ENCODE results near the gene YJEFN3. TPM values are rescaled to one million over a fixed set of nuclear protein-coding genes. Genes with fewer than 3 reads are reported as not detected.

The YJEFN3 gene
- polyA plus RNA-seq, 6 donors from 2014 or later: 0.17 TPM; not detected in 4

DNA sequence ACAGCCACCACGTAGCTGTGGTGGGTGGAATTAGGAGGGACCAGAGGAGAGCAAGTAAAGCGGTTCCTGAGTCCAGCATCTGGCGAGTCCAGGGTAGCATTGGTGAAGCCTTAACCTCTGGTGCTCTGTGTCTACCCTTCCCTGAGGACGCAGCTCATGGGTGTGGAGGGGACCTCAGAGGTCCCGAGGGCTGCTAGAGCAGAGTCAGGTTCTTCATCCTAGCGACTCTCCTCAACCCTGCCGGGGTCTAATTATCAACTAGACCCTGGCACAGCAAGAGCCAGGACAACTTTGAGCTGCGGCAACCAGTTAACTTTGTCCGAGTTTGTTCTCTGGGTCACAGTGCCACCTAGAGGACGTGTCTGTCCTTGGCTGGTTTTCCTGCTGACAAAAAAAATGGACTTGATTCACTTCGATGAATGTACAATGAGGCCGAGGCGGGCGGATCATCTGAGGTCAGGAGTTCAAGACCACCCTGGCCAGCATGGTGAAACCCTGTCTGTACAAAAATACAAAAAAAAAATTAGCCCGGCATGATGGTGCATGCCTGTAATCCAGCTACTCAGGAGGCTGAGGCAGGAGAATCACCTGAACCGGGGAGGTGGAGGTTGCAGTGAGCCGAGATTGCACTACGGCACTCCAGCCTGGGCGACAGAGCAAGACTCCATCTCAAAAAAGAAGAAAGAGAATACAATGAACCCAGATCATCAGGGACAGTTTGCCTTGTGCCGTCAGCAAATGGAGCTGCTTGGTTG lies 38.3 kb upstream of the YJEFN3 start:
- no peaks in the 10 kb centered on the region for H3K9me3 Mint-ChIP-seq
- peak overlapping the region in 4 of 8 donors; percentile 13 to 71 (median 15) for H3K4me3 Mint-ChIP-seq
- no peaks in the 10 kb centered on the region for H3K36me3 Mint-ChIP-seq
- H3K4me1 Mint-ChIP-seq: peaks cover 18 to 48% (median 42%) of the 10 kb centered on the region in 3 donors
- H3K27me3 Mint-ChIP-seq: no peaks in the 10 kb centered on the region
- DNase-seq: peak; percentile 73
- ATAC-seq (ENCODE audit: low read depth in 2 of 2): peak; percentile 44 to 59
- peak overlapping the region in 4 of 6 donors; percentile 81 to 95 (median 89) for H3K27ac Mint-ChIP-seq

DNA sequence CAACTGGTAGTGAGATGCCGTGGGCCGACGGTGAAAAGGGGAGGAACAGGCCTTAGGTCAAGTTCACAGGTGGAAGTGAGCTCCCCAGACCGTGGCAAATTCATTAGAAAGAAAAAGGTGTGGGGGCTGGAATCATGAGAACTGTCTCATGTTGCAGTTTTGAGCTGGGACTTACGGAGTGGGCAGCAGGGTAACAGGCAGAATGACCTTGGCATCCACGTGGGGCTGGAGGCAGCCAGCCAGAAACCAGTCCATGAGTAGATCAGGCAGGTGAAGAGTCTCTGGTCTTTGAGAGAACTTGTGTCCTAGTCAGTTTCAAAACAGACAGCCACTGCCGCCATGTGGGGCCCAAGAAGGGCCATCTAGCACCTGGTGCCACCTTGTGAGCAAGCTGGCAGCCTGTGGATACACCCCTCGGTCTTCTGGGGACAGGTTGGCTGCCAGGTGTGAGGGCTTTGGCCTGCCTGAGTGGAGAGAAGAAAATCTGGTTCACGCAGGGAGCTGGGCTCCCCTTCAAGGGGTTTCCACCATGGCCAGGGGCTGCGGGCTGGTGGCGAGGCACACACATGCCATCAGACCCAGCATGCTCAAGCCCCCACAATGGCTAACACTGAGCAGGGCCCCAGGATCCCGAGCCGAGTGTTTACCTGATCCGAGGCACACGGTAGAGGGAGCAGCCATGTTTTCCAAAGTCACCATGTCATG lies 37.2 kb upstream of the YJEFN3 start:
- Mint-ChIP-seq H3K4me1 (peaks cover 16 to 42% (median 34%) of the 10 kb centered on the region in 3 donors), H3K9me3 (no peaks in the 10 kb centered on the region), H3K4me3 (no peak overlapping the region), H3K36me3 (no peaks in the 10 kb centered on the region), H3K27me3 (no peaks in the 10 kb centered on the region), H3K27ac (no peak overlapping the region)
- no peak for ATAC-seq (ENCODE audit: low read depth in 2 of 2)
- no peak for DNase-seq

DNA sequence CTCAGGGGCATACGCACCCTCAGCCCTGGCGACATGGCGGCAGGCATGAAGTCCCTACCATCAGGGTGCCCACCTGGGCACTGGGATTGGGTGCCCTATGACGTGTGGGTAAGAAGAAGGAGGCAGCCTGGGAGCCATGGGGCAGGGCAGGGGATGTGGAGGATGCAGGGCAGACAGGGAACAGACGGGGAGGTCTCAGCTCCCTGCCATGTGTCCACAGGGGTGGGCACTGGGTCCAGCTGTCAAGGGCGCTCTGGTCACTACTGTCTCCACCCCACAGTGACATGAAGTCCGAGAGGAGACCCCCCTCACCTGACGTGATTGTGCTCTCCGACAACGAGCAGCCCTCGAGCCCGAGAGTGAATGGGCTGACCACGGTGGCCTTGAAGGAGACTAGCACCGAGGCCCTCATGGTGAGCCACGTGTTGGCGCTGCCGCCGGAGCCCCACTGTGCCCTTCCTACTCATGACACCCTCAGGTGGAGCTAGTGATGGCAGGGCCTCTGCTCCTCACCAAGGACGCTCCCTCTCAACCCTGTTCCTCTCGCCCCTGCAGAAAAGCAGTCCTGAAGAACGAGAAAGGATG lies 36.6 kb upstream of the YJEFN3 start:
- peaks cover 19 to 36% (median 32%) of the 10 kb centered on the region in 3 donors for H3K4me1 Mint-ChIP-seq
- H3K36me3 Mint-ChIP-seq: no peaks in the 10 kb centered on the region
- H3K27me3 Mint-ChIP-seq: no peaks in the 10 kb centered on the region
- no peaks in the 10 kb centered on the region for H3K9me3 Mint-ChIP-seq
- H3K27ac Mint-ChIP-seq: no peak overlapping the region
- DNase-seq: no peak
- no peak for ATAC-seq (ENCODE audit: low read depth in 2 of 2)
- H3K4me3 Mint-ChIP-seq: no peak overlapping the region

DNA sequence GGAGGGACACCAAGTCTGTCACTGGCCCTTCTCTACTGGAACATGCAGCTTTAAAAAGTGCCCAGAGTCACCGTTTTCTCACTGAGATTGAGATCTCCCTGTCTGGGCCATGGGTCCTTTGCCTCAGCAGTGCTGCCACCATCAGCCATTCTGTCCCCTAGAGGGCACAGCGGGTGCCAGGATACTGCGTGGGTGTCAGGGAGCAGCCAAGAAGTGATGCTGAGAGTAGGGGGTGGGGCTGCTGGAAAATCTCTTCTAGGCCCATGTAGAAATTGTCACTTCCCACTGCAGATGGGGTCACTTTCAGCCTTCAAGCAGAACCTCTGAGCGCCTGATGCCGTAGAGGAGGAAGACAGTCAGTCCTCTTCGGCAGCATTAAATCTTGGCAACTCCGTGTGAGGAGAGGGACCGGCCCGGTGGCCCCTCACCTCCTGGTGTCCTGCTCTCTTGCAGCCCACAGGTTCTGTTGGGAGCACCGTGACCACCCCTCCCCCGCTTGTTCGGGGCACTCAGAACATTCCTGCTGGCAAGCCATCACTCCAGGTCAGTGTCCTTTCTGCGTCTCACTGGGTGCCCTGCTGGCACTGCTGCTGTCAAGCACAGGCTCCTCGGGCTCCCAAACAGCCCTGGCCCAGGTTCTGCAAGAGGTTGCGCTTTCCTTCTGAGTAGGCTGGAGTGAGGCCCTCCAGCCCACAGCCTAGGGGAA lies 34.7 kb upstream of the YJEFN3 start:
- Mint-ChIP-seq H3K4me1 (peaks cover 14 to 24% (median 17%) of the 10 kb centered on the region in 3 donors), H3K36me3 (no peaks in the 10 kb centered on the region), H3K4me3 (no peak overlapping the region), H3K27me3 (no peaks in the 10 kb centered on the region), H3K9me3 (no peaks in the 10 kb centered on the region), H3K27ac (no peak overlapping the region)
- no peak for ATAC-seq (ENCODE audit: low read depth in 2 of 2)
- no peak for DNase-seq

DNA sequence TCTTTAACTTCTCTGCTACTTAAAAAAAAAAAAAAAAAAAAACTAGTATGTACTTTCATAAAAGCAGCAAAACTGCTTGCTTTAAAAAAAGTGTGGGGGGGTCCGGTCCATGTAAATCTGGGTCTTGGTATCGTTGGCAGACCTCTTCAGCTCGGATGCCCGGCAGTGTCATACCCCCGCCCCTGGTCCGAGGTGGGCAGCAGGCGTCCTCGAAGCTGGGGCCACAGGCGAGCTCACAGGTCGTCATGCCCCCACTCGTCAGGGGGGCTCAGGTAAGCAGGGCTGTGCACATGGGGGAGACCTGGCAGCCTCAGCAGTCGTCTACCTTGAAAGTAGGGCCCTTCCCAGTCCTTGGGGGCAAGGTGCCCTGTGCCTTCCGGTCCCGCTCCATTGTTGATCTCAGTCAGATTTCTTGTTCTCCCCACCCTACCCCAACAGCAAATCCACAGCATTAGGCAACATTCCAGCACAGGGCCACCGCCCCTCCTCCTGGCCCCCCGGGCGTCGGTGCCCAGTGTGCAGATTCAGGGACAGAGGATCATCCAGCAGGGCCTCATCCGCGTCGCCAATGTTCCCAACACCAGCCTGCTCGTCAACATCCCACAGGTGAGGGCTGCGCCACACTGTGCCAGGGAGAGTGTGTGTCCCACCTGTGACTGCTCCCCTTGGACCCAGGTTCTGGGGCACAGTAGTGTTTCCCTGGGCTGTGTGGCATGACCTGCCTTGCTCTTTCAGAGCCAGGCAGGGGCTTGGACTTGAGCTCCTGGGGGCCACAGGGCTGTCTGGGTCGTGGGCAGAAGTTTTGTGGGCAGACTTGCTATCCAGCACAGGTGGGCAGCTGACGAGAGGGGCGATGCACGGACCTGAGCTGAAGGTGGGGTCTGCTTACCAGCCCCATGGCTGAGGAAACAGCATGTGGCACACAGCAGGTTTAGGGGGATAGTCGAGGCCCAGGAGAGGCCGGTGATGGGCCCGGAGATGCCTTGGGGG lies 32.8 kb upstream of the YJEFN3 start:
- no peak for DNase-seq

DNA sequence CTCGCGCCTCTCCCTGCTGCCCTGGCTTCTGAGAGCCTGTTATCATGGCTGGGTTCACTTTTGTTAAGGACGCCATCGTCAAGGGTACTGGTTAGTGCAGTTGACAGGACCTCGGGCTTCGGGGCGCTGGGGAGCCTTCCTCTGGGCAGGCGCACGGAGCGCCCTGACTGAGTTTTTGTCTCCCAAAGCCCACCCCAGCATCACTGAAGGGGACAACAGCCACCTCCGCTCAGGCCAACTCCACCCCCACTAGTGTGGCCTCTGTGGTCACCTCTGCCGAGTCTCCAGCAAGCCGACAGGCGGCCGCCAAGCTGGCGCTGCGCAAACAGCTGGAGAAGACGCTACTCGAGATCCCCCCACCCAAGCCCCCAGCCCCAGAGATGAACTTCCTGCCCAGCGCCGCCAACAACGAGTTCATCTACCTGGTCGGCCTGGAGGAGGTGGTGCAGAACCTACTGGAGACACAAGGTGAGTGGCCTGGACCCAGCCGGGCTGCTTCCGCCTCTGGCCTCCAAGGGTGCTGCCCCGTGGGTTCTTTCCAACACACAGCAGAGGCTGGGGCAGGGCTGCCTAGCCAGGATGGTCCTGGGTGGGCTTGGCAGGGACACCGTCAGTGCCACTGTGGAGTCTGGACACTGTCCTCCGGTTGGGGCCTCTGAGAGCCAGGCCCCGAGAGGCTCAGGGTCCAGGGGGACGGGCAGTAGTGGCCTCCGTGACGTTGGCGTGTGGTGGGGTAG lies 30.3 kb upstream of the YJEFN3 start:
- Mint-ChIP-seq H3K9me3 (no peaks in the 10 kb centered on the region), H3K27ac (peak overlapping the region in 1 of 6 donors; percentile 74)
- DNase-seq: no peak

More for the DNA sequence above, 32.8 kb upstream of the YJEFN3 start:
- Mint-ChIP-seq H3K4me1 (peaks cover 3 to 5% (median 3%) of the 10 kb centered on the region in 3 donors), H3K9me3 (no peaks in the 10 kb centered on the region), H3K27ac (peak overlapping the region in 2 of 6 donors; percentile 56 to 59), H3K36me3 (no peaks in the 10 kb centered on the region), H3K27me3 (no peaks in the 10 kb centered on the region), H3K4me3 (no peak overlapping the region)
- ATAC-seq (ENCODE audit: low read depth in 2 of 2): no peak

DNA sequence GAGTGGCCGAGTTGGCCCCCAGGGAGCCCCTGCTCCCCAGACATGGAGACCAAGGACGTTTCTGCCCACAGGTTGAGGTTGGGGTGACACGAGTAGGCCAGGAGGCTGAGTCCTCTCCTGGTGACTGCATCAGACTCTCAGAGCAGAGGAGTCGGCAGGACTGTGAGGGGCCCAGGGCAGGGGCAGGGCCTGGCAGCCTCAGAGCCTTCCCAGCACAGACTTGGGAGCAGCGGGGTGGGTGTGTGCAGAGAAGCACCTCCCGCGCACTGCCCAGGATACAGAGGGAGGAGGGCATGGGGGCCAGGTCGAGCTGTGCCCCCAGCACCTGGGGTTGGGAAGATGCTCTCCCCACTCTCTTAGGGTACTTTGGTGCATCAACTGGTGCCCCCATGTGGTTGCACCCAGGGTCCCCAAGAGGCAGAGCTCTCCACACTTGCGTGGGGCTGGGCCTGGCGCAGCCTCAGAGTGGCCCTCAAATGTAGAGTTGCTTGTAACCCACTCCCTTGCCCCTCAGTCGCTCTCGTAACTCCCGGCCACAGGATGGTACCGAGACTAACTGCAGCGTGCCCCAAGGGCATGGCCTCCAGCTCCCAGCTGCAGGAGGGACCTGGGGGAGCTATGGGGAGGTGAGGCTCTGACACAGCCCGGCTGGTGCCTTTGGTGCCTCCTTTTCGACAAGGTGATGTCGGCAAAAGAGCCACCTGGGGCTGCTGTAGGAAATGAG lies 29.3 kb upstream of the YJEFN3 start:
- ATAC-seq (ENCODE audit: low read depth in 2 of 2) (no peak), DNase-seq (no peak)
- Mint-ChIP-seq H3K27ac (no peak overlapping the region), H3K9me3 (no peaks in the 10 kb centered on the region), H3K27me3 (no peaks in the 10 kb centered on the region), H3K4me1 (peaks cover 0 to 10% (median 3%) of the 10 kb centered on the region in 3 donors), H3K4me3 (no peak overlapping the region), H3K36me3 (peaks cover 0 to 11% of the 10 kb centered on the region in 2 donors)

More for the DNA sequence above, 30.3 kb upstream of the YJEFN3 start:
- H3K36me3 Mint-ChIP-seq: peaks cover 0 to 8% of the 10 kb centered on the region in 2 donors
- no peak overlapping the region for H3K4me3 Mint-ChIP-seq
- peaks cover 0 to 10% (median 3%) of the 10 kb centered on the region in 3 donors for H3K4me1 Mint-ChIP-seq
- no peaks in the 10 kb centered on the region for H3K27me3 Mint-ChIP-seq
- ATAC-seq (ENCODE audit: low read depth in 2 of 2): no peak

DNA sequence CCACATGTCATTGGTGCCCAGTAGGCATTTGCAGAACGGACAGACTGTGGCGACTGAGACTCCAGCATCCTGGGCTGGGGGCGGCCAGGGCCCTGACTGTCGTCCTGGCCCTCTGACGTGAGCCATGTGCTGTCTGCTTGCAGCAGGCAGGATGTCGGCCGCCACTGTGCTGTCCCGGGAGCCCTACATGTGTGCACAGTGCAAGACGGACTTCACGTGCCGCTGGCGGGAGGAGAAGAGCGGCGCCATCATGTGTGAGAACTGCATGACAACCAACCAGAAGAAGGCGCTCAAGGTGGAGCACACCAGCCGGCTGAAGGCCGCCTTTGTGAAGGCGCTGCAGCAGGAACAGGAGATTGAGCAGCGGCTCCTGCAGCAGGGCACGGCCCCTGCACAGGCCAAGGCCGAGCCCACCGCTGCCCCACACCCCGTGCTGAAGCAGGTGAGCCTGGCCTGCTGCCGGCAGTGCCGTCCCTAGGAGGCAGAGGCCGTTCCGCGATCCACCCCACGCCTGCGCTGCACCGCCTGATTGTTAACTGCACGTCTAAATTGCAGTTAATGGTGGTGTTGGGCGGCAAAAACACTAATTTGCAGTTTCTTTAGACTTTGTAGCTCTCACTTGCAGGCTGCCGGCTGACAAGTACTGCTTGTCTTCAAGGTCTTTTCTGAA lies 27.6 kb upstream of the YJEFN3 start:
- Mint-ChIP-seq H3K9me3 (no peaks in the 10 kb centered on the region), H3K4me3 (no peak overlapping the region), H3K4me1 (peaks cover 0 to 10% (median 3%) of the 10 kb centered on the region in 3 donors), H3K27ac (no peak overlapping the region), H3K27me3 (no peaks in the 10 kb centered on the region), H3K36me3 (peaks cover 0 to 11% of the 10 kb centered on the region in 2 donors)
- DNase-seq (no peak), ATAC-seq (ENCODE audit: low read depth in 2 of 2) (no peak)

DNA sequence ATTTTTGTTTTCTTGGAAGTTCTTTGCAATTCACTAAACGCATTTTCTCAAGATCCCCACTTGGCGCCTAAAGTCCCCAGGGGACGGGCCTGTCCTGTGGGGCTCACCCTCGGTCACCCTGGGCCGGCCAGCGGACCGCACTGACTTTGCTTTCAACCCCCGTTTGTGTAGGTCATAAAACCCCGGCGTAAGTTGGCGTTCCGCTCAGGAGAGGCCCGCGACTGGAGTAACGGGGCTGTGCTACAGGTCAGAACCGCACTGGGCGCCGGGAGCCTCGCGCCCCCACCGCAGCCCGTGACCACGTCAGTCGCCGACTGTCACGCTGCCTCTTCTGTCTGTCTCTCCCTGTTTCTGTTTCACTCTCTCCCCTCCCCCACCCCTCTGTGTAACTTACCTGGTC lies 26.9 kb upstream of the YJEFN3 start:
- Mint-ChIP-seq H3K27me3 (no peaks in the 10 kb centered on the region), H3K36me3 (peaks cover 4 to 11% of the 10 kb centered on the region in 2 donors)

DNA sequence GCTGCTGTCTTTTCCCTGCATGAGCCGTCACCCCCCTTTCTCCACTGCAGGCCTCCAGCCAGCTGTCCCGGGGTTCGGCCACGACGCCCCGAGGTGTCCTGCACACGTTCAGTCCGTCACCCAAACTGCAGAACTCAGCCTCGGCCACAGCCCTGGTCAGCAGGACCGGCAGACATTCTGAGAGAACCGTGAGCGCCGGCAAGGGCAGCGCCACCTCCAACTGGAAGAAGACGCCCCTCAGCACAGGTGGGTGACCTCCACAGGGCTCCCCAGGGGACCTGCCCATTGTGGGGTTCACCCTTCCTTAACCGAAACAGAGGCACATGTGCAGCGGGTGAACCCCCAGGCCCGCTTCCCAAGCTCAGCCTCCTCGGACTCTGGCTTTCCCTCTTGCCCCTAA lies 26.4 kb upstream of the YJEFN3 start:
- Mint-ChIP-seq H3K9me3 (no peaks in the 10 kb centered on the region), H3K4me1 (peaks cover 0 to 8% (median 3%) of the 10 kb centered on the region in 3 donors), H3K27ac (peak overlapping the region in 1 of 6 donors; percentile 13), H3K36me3 (peaks cover 6 to 11% of the 10 kb centered on the region in 2 donors), H3K27me3 (no peaks in the 10 kb centered on the region), H3K4me3 (no peak overlapping the region)
- ATAC-seq (ENCODE audit: low read depth in 2 of 2): no peak
- DNase-seq: no peak

More for the DNA sequence above, 26.9 kb upstream of the YJEFN3 start:
- ATAC-seq (ENCODE audit: low read depth in 2 of 2) (no peak), DNase-seq (no peak)
- Mint-ChIP-seq H3K9me3 (no peaks in the 10 kb centered on the region), H3K27ac (no peak overlapping the region), H3K4me3 (no peak overlapping the region), H3K4me1 (peaks cover 0 to 9% (median 3%) of the 10 kb centered on the region in 3 donors)

All from naive B cell (primary cell).